ENCODE measurements around the gene LGI1.

LGI1 gene

DNA sequence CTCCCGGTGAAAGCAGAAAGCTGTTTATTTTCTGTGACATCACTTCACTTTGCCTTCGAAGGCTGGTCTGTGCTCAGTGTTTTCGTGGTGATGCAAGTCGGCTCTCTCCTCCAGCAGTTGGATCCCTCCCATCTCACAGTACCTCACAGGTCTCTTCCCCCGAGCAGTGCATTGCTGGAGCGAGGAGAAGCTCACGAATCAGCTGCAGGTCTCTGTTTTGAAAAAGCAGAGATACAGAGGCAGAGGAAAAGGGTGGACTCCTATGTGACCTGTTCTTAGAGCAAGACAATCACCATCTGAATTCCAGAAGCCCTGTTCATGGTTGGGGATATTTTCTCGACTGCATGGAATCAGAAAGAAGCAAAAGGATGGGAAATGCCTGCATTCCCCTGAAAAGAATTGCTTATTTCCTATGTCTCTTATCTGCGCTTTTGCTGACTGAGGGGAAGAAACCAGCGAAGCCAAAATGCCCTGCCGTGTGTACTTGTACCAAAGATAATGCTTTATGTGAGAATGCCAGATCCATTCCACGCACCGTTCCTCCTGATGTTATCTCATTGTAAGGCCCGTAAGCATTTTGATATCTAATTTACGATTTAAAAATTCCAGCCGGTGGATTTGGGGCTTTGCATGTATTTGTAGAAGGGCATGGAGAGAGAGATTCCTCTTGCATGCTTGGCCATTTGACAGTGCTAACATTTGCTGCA is at the start of gene LGI1:
Gene LGI1, plus strand, starts transcription at position 136 of the 707 bp plus-strand sequence. Its CDS starts 209 bp downstream, at position 345.
- in situ Hi-C loops (cut with MboI; ENCODE audit: low pct_unique_long_range_greater_than_20kb, low sequenced_read_pairs): no loop called here
- DNase-seq: no peak

GRCh38 chr10:93710333-93710909 is 47.3 kb upstream of the LGI1 start:
- no peak for DNase-seq
- in situ Hi-C loops (cut with MboI; ENCODE audit: low pct_unique_long_range_greater_than_20kb, low sequenced_read_pairs): no loop called here

DNA sequence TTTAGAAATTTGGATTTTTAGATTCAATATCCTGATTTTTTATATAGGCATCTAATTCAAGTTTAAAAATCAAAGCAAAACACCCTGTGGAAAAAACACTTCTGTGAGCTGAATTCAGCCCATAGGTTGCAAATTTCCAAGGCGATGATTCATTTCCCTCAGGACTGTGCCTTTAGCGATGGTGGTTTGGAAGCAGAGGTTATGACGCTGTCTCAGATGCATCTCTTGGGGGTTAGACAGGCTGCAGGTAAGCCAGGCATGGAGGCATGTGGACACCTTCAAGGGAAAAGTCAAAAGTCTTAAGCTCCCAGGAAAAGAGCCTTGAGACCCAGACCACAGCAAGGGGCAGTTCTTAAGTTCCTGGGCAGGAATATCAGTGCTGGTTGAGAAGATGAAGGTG is 45.8 kb upstream of the LGI1 start:
- DNase-seq: no peak
- in situ Hi-C loops (cut with MboI; ENCODE audit: low pct_unique_long_range_greater_than_20kb, low sequenced_read_pairs): no loop called here

- no peak for DNase-seq
- in situ Hi-C loops (cut with MboI; ENCODE audit: low pct_unique_long_range_greater_than_20kb, low sequenced_read_pairs): no loop called here
Observed at GRCh38 chr10:93712593-93712992, 45.1 kb upstream of the LGI1 start.

GRCh38 chr10:93715345-93715744 is 42.4 kb upstream of the LGI1 start:
- in situ Hi-C loops (cut with MboI; ENCODE audit: low pct_unique_long_range_greater_than_20kb, low sequenced_read_pairs): no loop called here
- DNase-seq: no peak

- DNase-seq: no peak
- in situ Hi-C loops (cut with MboI; ENCODE audit: low pct_unique_long_range_greater_than_20kb, low sequenced_read_pairs): no loop called here
Observed at GRCh38 chr10:93716766-93717165, 41.0 kb upstream of the LGI1 start.

GRCh38 chr10:93718937-93719725 is 38.6 kb upstream of the LGI1 start:
- in situ Hi-C loops (cut with MboI; ENCODE audit: low pct_unique_long_range_greater_than_20kb, low sequenced_read_pairs): no loop called here
- peak; percentile 67 for DNase-seq

- DNase-seq: no peak
- in situ Hi-C loops (cut with MboI; ENCODE audit: low pct_unique_long_range_greater_than_20kb, low sequenced_read_pairs): no loop called here
Observed at GRCh38 chr10:93719901-93720300, 37.8 kb upstream of the LGI1 start.

- in situ Hi-C loops (cut with MboI; ENCODE audit: low pct_unique_long_range_greater_than_20kb, low sequenced_read_pairs): no loop called here
- no peak for DNase-seq
Observed at GRCh38 chr10:93722550-93722949, 35.2 kb upstream of the LGI1 start.

- in situ Hi-C loops (cut with MboI; ENCODE audit: low pct_unique_long_range_greater_than_20kb, low sequenced_read_pairs): no loop called here
- no peak for DNase-seq
Observed at GRCh38 chr10:93723153-93723552, 34.6 kb upstream of the LGI1 start.

- in situ Hi-C loops (cut with MboI; ENCODE audit: low pct_unique_long_range_greater_than_20kb, low sequenced_read_pairs): no loop called here
- no peak for DNase-seq
Observed at GRCh38 chr10:93726024-93726423, 31.7 kb upstream of the LGI1 start.

GRCh38 chr10:93741367-93741766 is 16.4 kb upstream of the LGI1 start:
- in situ Hi-C loops (cut with MboI; ENCODE audit: low pct_unique_long_range_greater_than_20kb, low sequenced_read_pairs): no loop called here
- no peak for DNase-seq

DNA sequence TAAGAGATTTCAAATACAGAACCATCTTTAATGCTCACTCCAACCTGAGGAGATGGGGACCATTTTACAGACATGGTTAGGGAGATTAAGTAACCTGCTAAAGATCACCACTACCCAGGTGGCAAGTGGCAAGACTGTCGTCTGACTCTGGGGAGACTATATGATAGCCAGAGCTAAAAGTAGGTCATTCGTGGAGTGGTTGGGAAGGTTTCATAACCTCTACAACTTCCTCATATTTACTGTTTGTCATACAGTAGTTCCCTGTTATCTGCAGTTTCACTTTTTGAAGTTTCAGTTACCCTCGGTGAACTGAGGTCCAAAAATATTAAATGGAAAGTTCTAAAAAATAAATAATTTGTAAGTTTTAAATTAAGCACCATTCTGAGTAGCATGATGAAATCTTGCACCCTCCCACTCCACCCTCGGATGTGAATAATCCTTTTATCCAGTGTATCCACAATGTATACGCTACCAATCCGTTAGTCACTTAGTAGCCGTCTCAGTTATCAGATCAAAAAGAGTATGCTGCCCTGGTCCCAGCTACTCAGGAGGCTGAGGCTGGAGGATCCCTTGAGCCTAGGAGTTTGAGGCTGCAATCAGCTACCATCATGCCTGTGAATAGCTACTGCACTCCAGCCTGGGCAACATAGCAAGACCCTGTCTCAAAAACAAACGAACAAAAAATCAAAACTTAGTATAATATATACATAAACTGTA is 14.9 kb upstream of the LGI1 start:
- in situ Hi-C loops (cut with MboI; ENCODE audit: low pct_unique_long_range_greater_than_20kb, low sequenced_read_pairs): no loop called here
- DNase-seq: peak; percentile 55

DNA sequence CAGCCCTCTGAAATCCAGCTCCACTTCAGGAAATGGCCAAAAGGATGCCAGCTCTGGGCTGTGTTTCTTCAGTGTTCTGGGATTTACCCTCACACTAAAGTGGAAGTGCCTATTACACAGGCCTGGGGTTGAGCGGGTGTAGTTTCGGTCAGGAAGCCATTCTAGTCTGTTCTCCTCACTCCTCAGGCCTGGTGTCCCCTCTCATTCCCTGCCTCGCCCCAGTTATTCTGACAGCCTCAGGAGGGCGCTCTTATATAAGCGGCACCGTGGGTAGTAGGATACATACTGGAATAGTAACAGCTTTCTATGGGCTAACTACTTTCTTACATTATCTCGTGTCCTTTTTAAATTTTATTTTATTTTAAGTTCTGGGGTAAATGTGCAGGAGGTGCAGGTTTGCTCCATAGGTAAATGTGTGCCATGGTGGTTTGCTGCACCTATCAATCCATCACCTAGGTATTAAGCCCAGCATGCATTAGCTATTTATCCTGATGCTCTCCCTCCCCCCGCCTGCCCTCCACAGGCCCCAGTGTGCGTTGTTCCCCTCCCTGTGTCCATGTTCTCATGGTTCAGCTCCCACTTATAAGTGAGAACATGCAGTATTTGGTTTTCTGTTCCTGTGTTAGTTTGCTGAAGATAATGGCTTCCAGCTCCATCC is 12.2 kb upstream of the LGI1 start:
- peak; percentile 41 for DNase-seq
- in situ Hi-C loops (cut with MboI; ENCODE audit: low pct_unique_long_range_greater_than_20kb, low sequenced_read_pairs): no loop called here

DNA sequence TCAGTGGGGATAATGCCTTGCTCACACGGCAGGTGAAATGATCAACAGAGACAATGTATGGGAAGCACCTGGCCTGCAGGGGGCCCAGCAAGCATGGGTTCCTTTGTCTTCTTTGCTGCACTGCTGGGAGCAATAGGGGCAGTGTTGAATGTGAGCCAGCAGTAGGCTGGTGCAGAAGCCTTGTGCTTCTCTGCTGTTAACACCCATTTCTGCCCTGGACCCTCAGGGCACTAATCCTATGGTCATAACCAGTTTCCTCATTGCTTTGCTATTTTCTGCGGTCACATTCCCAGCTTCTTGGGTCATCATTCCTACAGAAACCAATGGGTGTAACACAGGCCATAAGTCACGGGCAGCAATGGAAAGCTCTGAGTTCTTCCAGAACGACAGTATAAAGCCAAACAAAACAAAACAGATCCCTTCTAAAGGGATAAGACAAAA is 10.9 kb upstream of the LGI1 start:
- no peak for DNase-seq
- in situ Hi-C loops (cut with MboI; ENCODE audit: low pct_unique_long_range_greater_than_20kb, low sequenced_read_pairs): no loop called here

- DNase-seq: no peak
- in situ Hi-C loops (cut with MboI; ENCODE audit: low pct_unique_long_range_greater_than_20kb, low sequenced_read_pairs): no loop called here
Observed at GRCh38 chr10:93749218-93749799, 8.4 kb upstream of the LGI1 start.

GRCh38 chr10:93751124-93751523 is 6.6 kb upstream of the LGI1 start:
- in situ Hi-C loops (cut with MboI; ENCODE audit: low pct_unique_long_range_greater_than_20kb, low sequenced_read_pairs): no loop called here
- no peak for DNase-seq

GRCh38 chr10:93751832-93752231 is 5.9 kb upstream of the LGI1 start:
- in situ Hi-C loops (cut with MboI; ENCODE audit: low pct_unique_long_range_greater_than_20kb, low sequenced_read_pairs): no loop called here
- no peak for DNase-seq

DNA sequence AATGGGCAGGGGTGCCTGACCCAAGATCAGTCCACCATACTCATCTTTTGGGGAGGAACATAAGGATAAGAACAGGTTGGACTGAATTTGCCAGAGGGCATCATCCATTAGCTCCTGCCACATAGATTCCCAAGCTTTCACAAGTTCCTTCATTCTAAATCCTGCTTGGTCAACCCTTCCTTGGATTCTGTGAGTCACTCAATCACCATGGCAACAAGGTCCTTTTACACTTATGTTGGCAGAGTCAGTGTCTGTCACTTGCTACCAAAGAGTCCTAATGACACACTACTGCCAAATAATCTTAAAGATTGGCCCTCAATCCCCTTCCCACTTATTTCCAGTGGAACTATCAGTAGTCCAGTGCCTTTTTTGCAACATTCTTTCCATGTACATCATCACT is 5.0 kb upstream of the LGI1 start:
- DNase-seq: no peak
- in situ Hi-C loops (cut with MboI; ENCODE audit: low pct_unique_long_range_greater_than_20kb, low sequenced_read_pairs): no loop called here
